HG02840 (cell line): ENCODE results near the gene PPARA.
"Not testable (repeated sequence)": the region's sequence is repeated elsewhere in the genome, so short reads cannot be mapped to it uniquely, and the experiment has no call there.

Experiments used
- ATAC-seq: cut with Tn5 transposase; IDR thresholded peaks from one replicate; pipeline ENCODE4 v1.9.1; 2021; ENCODE audit warnings: mild to moderate bottlenecking, moderate library complexity, moderate number of reproducible peaks; ENCODE audit not compliant: unreplicated experiment, low FRiP score

The PPARA gene

GRCh38 chr22:46265627-46266026 lies 115.3 kb downstream of the PPARA start:
- ATAC-seq = not testable (repeated sequence)

GRCh38 chr22:46267431-46268279 lies 117.3 kb downstream of the PPARA start, which contains the start of gene TTC38:
Gene TTC38 (plus strand): TSS chr22:46268008. CDS start chr22:46268040, 32 bp downstream.
- no peak for ATAC-seq

- no peak for ATAC-seq
These were observed 119.2 kb downstream of the PPARA start for GRCh38 chr22:46269564-46269963.

GRCh38 chr22:46272196-46272595 lies 121.9 kb downstream of the PPARA start:
- ATAC-seq = no peak

- ATAC-seq = no peak
These were observed 122.6 kb downstream of the PPARA start for GRCh38 chr22:46272762-46273431.

- no peak for ATAC-seq
These were observed 123.3 kb downstream of the PPARA start for GRCh38 chr22:46273432-46274148.

- no peak for ATAC-seq
These were observed 124.1 kb downstream of the PPARA start for GRCh38 chr22:46274381-46274780.

- ATAC-seq = no peak
These were observed 125.3 kb downstream of the PPARA start for GRCh38 chr22:46275455-46276122.

GRCh38 chr22:46276563-46276962 lies 126.2 kb downstream of the PPARA start:
- ATAC-seq = no peak

- no peak for ATAC-seq
These were observed 128.6 kb downstream of the PPARA start for GRCh38 chr22:46278656-46279645.

GRCh38 chr22:46280063-46280817 lies 129.9 kb downstream of the PPARA start:
- no peak for ATAC-seq

- ATAC-seq = no peak
These were observed 130.8 kb downstream of the PPARA start for GRCh38 chr22:46280999-46281623.

GRCh38 chr22:46281866-46282678 lies 131.7 kb downstream of the PPARA start:
- no peak for ATAC-seq

- ATAC-seq = no peak
These were observed 135.7 kb downstream of the PPARA start for GRCh38 chr22:46286006-46286405.

- ATAC-seq = no peak
These were observed 136.9 kb downstream of the PPARA start for GRCh38 chr22:46286941-46287872.
